Activated T-helper 17 cell treated with anti-CD3 and anti-CD28 coated beads, Interleukin-2, amount 50 U/mL, for 72 hours (primary cell): ENCODE measurements around the gene SPC24. TPM values are rescaled to one million over a fixed set of nuclear protein-coding genes. Genes with fewer than 3 reads are reported as not detected.

Experiments
- total RNA-seq, 2 donors: library from RNA; stranded (reverse); gene quantifications; one replicate each; pipeline ENCODE4 v1.2.3, GENCODE V29; 2022

The SPC24 gene
- total RNA-seq, 2 donors from 2014 or later: 44.3 to 53.9 TPM

Other genes starting within 250 kb of the SPC24 start
- 10 to 100 TPM; 28.4 to 29.6 TPM for gene YIPF2, start 227.1 kb downstream of the SPC24 start, total RNA-seq
- 10 to 100 TPM; 20.7 to 21.4 TPM for gene TIMM29, start 227.0 kb downstream of the SPC24 start, total RNA-seq
- gene SMARCA4, start 194.8 kb downstream of the SPC24 start, total RNA-seq: 100 to 1,000 TPM in 1 of 2 donors, 10 to 100 TPM in 1; 71.5 to 119 TPM
- 10 to 100 TPM; 63.8 to 83.5 TPM for gene LDLR, start 66.3 kb downstream of the SPC24 start, total RNA-seq
- gene KANK2, start 41.8 kb upstream of the SPC24 start, total RNA-seq: 1 to 10 TPM; 3.5 to 3.6 TPM
- not detected for gene ANGPTL8, start 83.8 kb upstream of the SPC24 start, total RNA-seq
- 1 to 10 TPM; 4.5 to 6.4 TPM for gene DOCK6, start 106.7 kb upstream of the SPC24 start, total RNA-seq
- not detected for gene TSPAN16, start 140.4 kb upstream of the SPC24 start, total RNA-seq
- gene RAB3D, start 183.9 kb upstream of the SPC24 start, total RNA-seq: 10 to 100 TPM in 1 of 2 donors, 1 to 10 TPM in 1; 9.7 to 13.4 TPM
- gene TMEM205, start 190.5 kb upstream of the SPC24 start, total RNA-seq: 10 to 100 TPM; 30.9 to 31.0 TPM
- 10 to 100 TPM; 17.4 to 45.4 TPM for gene CCDC159, start 190.7 kb upstream of the SPC24 start, total RNA-seq
- 1 to 10 TPM; 2.9 to 9.7 TPM for gene PLPPR2, start 199.7 kb upstream of the SPC24 start, total RNA-seq
- 1 to 10 TPM; 1.5 to 2.4 TPM for gene SWSAP1, start 218.9 kb upstream of the SPC24 start, total RNA-seq
- 10 to 100 TPM in 1 of 2 donors, 1 to 10 TPM in 1; 6.7 to 22.6 TPM for gene EPOR, start 228.5 kb upstream of the SPC24 start, total RNA-seq